AG04450 (cell line): ENCODE results near the gene EVC2. TPM values are rescaled to one million over a fixed set of nuclear protein-coding genes. Genes with fewer than 3 reads are reported as not detected.

Source experiments
- CTCF ChIA-PET: fragments of 300-600, 350-600 bp; formaldehyde crosslinking; extraction: SDS; loops from one replicate; lab custom pipeline; 2022; ENCODE audit warnings: antibody characterized with exemption, inconsistent platforms; lab: Charles Lee
- POLR2A ChIA-PET: fragments of 350-600 bp; formaldehyde crosslinking; extraction: SDS; loops from one replicate; lab custom pipeline; 2021; ENCODE audit warnings: antibody characterized with exemption, inconsistent platforms; lab: Yijun Ruan, JAX
- DNase-seq: peaks from one replicate; pipeline ENCODE4 v3.0.0-alpha.2; 2011; ENCODE audit warnings: low read depth, low spot score
- H3K27ac ChIP-seq: one replicate; pipeline ENCODE4 v1.5.1; 2012; ENCODE audit warnings: low read depth, low read length, control low read depth
- H3K27me3 ChIP-seq: one replicate; pipeline ENCODE4 v1.6.0; 2012; ENCODE audit warnings: low read length; ENCODE audit not compliant: control insufficient read depth, insufficient read depth
- H3K4me3 ChIP-seq: 2 replicates; pipeline ENCODE4 v1.5.1; 2011; ENCODE audit warnings: mild to moderate bottlenecking, low read depth, low read length, control low read depth
- H3K9me3 ChIP-seq: 2 replicates; pipeline ENCODE4 v1.5.1; 2012; ENCODE audit warnings: low read length; ENCODE audit not compliant: control insufficient read depth, insufficient read depth
- polyA plus RNA-seq: library from polyadenylated mRNA; depleted of rRNA; stranded (reverse); fragments of >200 nt; gene quantifications from 2 replicates; pipeline ENCODE4 v1.2.3, GENCODE V29; 2011
- TF ChIP-seq, protein P1 (sequence below): IDR thresholded peaks from 2 replicates; pipeline ENCODE4 v1.5.1; 2011; ENCODE audit warnings: low read depth, low read length, control low read depth, inconsistent platforms

The EVC2 gene
- polyA plus RNA-seq, 1 experiment, result 2.1 TPM

DNA sequence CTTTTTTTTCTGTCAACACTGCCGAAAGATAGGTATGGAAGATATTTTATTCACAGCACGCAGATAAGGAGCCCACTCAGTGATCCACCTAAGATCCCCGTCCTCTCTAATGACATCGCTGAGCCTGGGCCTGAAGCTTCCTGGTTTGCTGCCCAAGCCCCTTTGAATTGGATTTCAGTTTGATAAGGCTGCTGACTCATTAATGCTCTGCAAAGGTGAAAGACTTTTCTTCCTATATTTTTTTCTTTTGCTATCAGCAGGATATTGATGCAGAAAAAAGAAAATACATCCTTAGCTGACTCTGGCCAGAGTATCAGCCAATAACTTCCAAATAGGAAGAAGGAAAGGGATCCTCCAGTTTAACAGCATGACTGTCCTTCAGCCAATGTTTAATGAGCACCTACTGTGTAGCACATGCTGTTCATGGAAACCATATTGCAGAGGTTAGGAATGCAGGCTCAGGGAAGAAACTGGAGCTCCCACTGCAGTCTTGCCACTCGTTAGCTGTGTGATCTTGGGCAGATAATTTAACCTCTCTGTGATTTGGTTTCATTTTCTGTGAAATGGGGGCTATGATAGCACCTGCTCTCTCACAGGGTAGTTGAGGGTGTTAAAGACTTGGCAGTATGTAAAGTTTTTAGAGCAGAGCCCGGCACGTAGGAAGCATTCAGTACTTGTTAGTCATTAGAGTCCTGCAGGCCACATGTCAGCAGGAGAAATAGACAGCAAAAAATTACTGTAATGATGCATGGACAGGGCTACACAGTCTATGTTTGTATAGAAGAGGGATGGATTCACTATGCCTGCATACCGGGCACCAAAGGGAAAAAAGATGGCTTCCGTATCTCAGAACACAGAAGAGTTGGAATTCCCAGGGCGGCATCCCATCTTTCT, 41.9 kb upstream of the EVC2 start:
- H3K4me3 ChIP-seq, result no peak overlapping the region
- H3K9me3 ChIP-seq, result no peaks in the 10 kb centered on the region; the same call in 1 of the 2 replicates
- H3K27ac ChIP-seq, result peak overlapping the region; percentile 87
- POLR2A ChIA-PET, result interaction anchor here (1.1 to 1.2 kb wide), 3 partner anchors 14 to 42 kb away, joined by 3 to 5 read pairs (median 3); partner anchors contain the start of gene EVC2
- H3K27me3 ChIP-seq, result no peaks in the 10 kb centered on the region
- TF ChIP-seq, protein P1, sequence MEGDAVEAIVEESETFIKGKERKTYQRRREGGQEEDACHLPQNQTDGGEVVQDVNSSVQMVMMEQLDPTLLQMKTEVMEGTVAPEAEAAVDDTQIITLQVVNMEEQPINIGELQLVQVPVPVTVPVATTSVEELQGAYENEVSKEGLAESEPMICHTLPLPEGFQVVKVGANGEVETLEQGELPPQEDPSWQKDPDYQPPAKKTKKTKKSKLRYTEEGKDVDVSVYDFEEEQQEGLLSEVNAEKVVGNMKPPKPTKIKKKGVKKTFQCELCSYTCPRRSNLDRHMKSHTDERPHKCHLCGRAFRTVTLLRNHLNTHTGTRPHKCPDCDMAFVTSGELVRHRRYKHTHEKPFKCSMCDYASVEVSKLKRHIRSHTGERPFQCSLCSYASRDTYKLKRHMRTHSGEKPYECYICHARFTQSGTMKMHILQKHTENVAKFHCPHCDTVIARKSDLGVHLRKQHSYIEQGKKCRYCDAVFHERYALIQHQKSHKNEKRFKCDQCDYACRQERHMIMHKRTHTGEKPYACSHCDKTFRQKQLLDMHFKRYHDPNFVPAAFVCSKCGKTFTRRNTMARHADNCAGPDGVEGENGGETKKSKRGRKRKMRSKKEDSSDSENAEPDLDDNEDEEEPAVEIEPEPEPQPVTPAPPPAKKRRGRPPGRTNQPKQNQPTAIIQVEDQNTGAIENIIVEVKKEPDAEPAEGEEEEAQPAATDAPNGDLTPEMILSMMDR, result no peak
- no peak for DNase-seq
- CTCF ChIA-PET, result no interaction called here

DNA sequence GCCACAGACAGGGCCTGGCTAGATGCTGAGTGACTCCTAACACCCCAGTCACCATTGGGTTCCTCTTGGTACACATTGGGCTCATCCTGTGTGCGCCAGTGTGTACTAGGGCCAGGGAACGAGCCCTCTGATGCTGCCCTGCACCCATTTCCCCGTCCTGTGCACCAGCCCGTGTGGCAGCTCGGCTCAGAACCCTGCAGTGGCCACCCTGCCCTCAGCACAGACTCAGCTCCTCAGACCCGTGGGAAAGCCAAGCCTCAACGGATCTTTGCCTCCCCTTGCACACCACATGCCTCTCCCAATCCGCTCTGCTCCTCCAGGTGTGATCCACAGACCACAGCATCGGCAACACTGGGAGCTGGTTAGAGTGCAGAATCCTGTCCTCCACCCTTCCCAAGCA, 41.2 kb upstream of the EVC2 start:
- POLR2A ChIA-PET, result interaction anchor here (1.2 kb wide), 1 partner anchor 14 kb away, joined by 3 read pairs; no protein-coding TSS in a partner anchor

DNA sequence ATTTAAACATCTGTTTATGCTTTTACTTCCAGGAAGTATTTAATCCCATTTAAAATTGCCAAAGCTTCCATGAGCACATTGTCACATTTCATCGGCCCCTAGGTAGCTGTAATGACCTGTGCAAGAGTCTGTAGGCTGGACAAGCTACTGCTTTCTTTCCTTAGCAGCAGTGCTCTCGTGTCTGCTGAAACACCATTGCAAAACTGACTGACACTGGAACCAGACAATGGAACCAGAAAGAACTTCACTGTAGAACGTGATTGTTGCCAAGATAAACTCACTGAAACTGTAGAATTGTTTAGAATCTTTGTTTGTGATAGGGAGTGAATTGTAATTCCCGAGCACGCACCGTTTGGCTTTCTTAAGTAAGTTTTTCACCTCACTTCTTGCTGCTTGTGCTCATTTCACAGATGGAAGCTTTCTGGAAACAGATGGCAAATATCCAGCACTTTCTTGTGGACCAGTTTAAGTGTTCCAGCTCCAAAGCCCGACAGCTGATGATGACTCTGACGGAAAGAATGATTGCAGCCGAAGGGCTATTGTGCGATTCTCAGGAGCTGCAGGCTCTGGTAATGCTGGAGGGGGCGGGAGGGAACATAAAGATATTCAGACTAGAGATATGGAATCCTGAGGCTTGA, 39.5 kb upstream of the EVC2 start:
- TF ChIP-seq, protein P1, result no peak
- ChIA-PET CTCF (interaction anchor here (1.6 kb wide), 1 partner anchor 65 kb away, joined by 6 read pairs; no protein-coding TSS in a partner anchor), POLR2A (interaction anchor here (0.8 to 1.3 kb wide), 6 partner anchors 10 to 39 kb away, joined by 3 to 11 read pairs (median 4); partner anchors contain the start of gene EVC2)
- Histone ChIP-seq H3K9me3 (no peaks in the 10 kb centered on the region; the same call in 1 of the 2 replicates), H3K4me3 (no peak overlapping the region), H3K27me3 (no peaks in the 10 kb centered on the region), H3K27ac (peak overlapping the region; percentile 81)
- peak; percentile 96 for DNase-seq

More for the DNA sequence above, 41.2 kb upstream of the EVC2 start:
- Histone ChIP-seq H3K27ac (no peak overlapping the region), H3K9me3 (no peaks in the 10 kb centered on the region; the same call in 1 of the 2 replicates), H3K4me3 (no peak overlapping the region), H3K27me3 (no peaks in the 10 kb centered on the region)
- no peak for DNase-seq
- CTCF ChIA-PET, result interaction anchor here (1.4 kb wide), 1 partner anchor 41 kb away, joined by 4 read pairs; no protein-coding TSS in a partner anchor
- TF ChIP-seq, protein P1, result no peak

GRCh38 chr4:5746829-5747737, 38.7 kb upstream of the EVC2 start:
- DNase-seq, result no peak
- Histone ChIP-seq H3K27me3 (no peaks in the 10 kb centered on the region), H3K27ac (peak overlapping the region; percentile 81), H3K9me3 (no peaks in the 10 kb centered on the region; the same call in 1 of the 2 replicates), H3K4me3 (no peak overlapping the region)
- POLR2A ChIA-PET, result interaction anchor here (0.8 to 1.3 kb wide), 5 partner anchors 9 to 39 kb away, joined by 3 to 11 read pairs (median 4); partner anchors contain the start of gene EVC2
- CTCF ChIA-PET, result interaction anchor here (1.6 kb wide), 1 partner anchor 66 kb away, joined by 6 read pairs; no protein-coding TSS in a partner anchor
- TF ChIP-seq, protein P1, result no peak
